HL-60 (cell line): Measurements from ENCODE around the gene PIP5K1B.

Source experiments
- DNase-seq, 2 experiments: peaks; one replicate each; pipeline ENCODE4 v3.0.0-alpha.2; 2010 to 2020; ENCODE audit warnings: low read depth in 1 of 2, low spot score in 1 of 2
- H3K27ac ChIP-seq: fragments of 250-450 bp; sonication (Bioruptor Pico); replicated peaks from 2 replicates; pipeline ENCODE4 v1.5.1; 2020; ENCODE audit warnings: mild to moderate bottlenecking, moderate library complexity
- H3K27me3 ChIP-seq: fragments of 250-450 bp; sonication (Bioruptor Pico); 2 replicates; pipeline ENCODE4 v1.5.1; 2021; ENCODE audit warnings: mild to moderate bottlenecking, moderate library complexity; ENCODE audit not compliant: insufficient read depth, poor library complexity, severe bottlenecking
- H3K4me3 ChIP-seq: replicated peaks from 2 replicates; pipeline ENCODE4 v1.5.1; 2011; ENCODE audit warnings: mild to moderate bottlenecking, control low read depth, low read length; ENCODE audit not compliant: insufficient read depth
- CTCF ChIP-seq: IDR thresholded peaks from one replicate; pipeline ENCODE4 v1.5.1; 2011; ENCODE audit warnings: low read length, control low read depth, inconsistent platforms; ENCODE audit not compliant: insufficient read depth
- GABPA ChIP-seq: IDR thresholded peaks from 2 replicates; pipeline ENCODE4 v1.6.1; 2012; ENCODE audit warnings: low read depth
- POLR2AphosphoS5 ChIP-seq: IDR thresholded peaks from 2 replicates; pipeline ENCODE4 v1.6.1; 2012; ENCODE audit warnings: low read depth
- REST ChIP-seq: IDR thresholded peaks from 2 replicates; pipeline ENCODE4 v1.6.1; 2012; ENCODE audit warnings: low read depth; ENCODE audit not compliant: insufficient replicate concordance
- SPI1 ChIP-seq: IDR thresholded peaks from 2 replicates; pipeline ENCODE4 v1.6.1; 2012; ENCODE audit warnings: low read depth, mild to moderate bottlenecking, borderline replicate concordance

The PIP5K1B gene

GRCh38 chr9:69014013-69014412 is 309.0 kb downstream of the PIP5K1B start, which contains the start of gene PRKACG:
TSS of gene PRKACG (minus strand) at chr9:69014113. CDS start at chr9:69014092, 21 bp downstream.
- H3K27me3 ChIP-seq, result peaks cover 3% of the 10 kb centered on the region
- H3K4me3 ChIP-seq, result no peak within 1 kb of the TSS
- no peak within 1 kb of the TSS for H3K27ac ChIP-seq
- no peak for TF ChIP-seq CTCF
- no peak for TF ChIP-seq GABPA
- no peak for TF ChIP-seq POLR2AphosphoS5
- TF ChIP-seq REST, result no peak
- TF ChIP-seq SPI1, result no peak
- no peak for DNase-seq

GRCh38 chr9:69016191-69017096 is 311.4 kb downstream of the PIP5K1B start:
- DNase-seq, result no peak
- Histone ChIP-seq H3K27me3 (peaks cover 3% of the 10 kb centered on the region), H3K4me3 (no peak overlapping the region), H3K27ac (no peak overlapping the region)
- TF ChIP-seq GABPA (no peak), REST (no peak), POLR2AphosphoS5 (no peak), CTCF (no peak), SPI1 (no peak)

GRCh38 chr9:69018737-69019136 is 313.7 kb downstream of the PIP5K1B start:
- TF ChIP-seq REST, result no peak
- TF ChIP-seq SPI1, result no peak
- no peak for TF ChIP-seq CTCF
- TF ChIP-seq GABPA, result no peak
- TF ChIP-seq POLR2AphosphoS5, result no peak
- H3K27ac ChIP-seq, result no peak overlapping the region
- H3K27me3 ChIP-seq, result peaks cover 3% of the 10 kb centered on the region
- no peak overlapping the region for H3K4me3 ChIP-seq
- no peak for DNase-seq
